Neuronal stem cell (in vitro differentiated cells): ENCODE measurements around the gene OSTC.

ENCODE experiments used
- DNase-seq: peaks from one replicate; pipeline ENCODE4 v3.0.0-alpha.2; 2013; ENCODE audit warnings: low spot score
- H2AFZ ChIP-seq: one replicate; pipeline ENCODE4 v1.6.1; 2013; ENCODE audit warnings: mild to moderate bottlenecking, low read length, inconsistent platforms
- H2AK5ac ChIP-seq: 2 replicates; pipeline ENCODE4 v1.6.1; 2013; ENCODE audit warnings: low read depth, mild to moderate bottlenecking, inconsistent platforms, low read length, moderate library complexity, mixed read lengths
- H2BK120ac ChIP-seq: 2 replicates; pipeline ENCODE4 v1.6.1; 2013; ENCODE audit warnings: low read depth, mild to moderate bottlenecking, inconsistent platforms, low read length, moderate library complexity, mixed read lengths
- H2BK12ac ChIP-seq: one replicate; pipeline ENCODE4 v1.6.1; 2013; ENCODE audit warnings: low read length, inconsistent platforms
- H2BK15ac ChIP-seq: 2 replicates; pipeline ENCODE4 v1.6.1; 2013; ENCODE audit warnings: mild to moderate bottlenecking, low read length, inconsistent platforms, mixed read lengths
- H2BK5ac ChIP-seq: one replicate; pipeline ENCODE4 v1.6.1; 2013; ENCODE audit warnings: inconsistent platforms, mild to moderate bottlenecking, low read length, moderate library complexity
- H3K14ac ChIP-seq: one replicate; pipeline ENCODE4 v1.6.1; 2013; ENCODE audit warnings: low read length, inconsistent platforms
- H3K18ac ChIP-seq: 2 replicates; pipeline ENCODE4 v1.6.1; 2013; ENCODE audit warnings: low read length, inconsistent platforms
- H3K23ac ChIP-seq: 2 replicates; pipeline ENCODE4 v1.6.1; 2013; ENCODE audit warnings: low read depth, mild to moderate bottlenecking, mixed read lengths, low read length, inconsistent platforms; ENCODE audit not compliant: poor library complexity
- H3K27ac ChIP-seq: replicated peaks from 3 replicates; pipeline ENCODE4 v1.5.1; 2013; ENCODE audit warnings: low read length, inconsistent platforms
- H3K27me3 ChIP-seq, 3 experiments: 2 replicates each; pipeline ENCODE4 v1.6.1; 2013; ENCODE audit warnings: low read length in 3 of 3, mild to moderate bottlenecking in 2 of 3, inconsistent platforms in 1 of 3, low read depth in 1 of 3, mixed read lengths in 1 of 3, moderate library complexity in 1 of 3; ENCODE audit not compliant: control insufficient read depth in 3 of 3, insufficient read depth in 3 of 3
- H3K36me3 ChIP-seq, 2 donors: replicated peaks in 1 of 2; 2 replicates each; pipeline ENCODE4 v1.6.1; 2013; ENCODE audit warnings: low read length in 2 of 2; ENCODE audit not compliant: control insufficient read depth in 2 of 2, insufficient read depth in 2 of 2
- H3K4ac ChIP-seq: 2 replicates; pipeline ENCODE4 v1.6.1; 2013; ENCODE audit warnings: inconsistent platforms, mild to moderate bottlenecking, low read length, moderate library complexity
- H3K4me1 ChIP-seq, 2 donors: 1 replicate in 1 of 2; 2 replicates in 1 of 2; pipeline ENCODE4 v1.6.1; 2013; ENCODE audit warnings: low read length in 2 of 2, low read depth in 1 of 2; ENCODE audit not compliant: control insufficient read depth in 2 of 2, insufficient read depth in 1 of 2
- H3K4me2 ChIP-seq: one replicate; pipeline ENCODE4 v1.6.1; 2013; ENCODE audit warnings: mild to moderate bottlenecking, low read length, inconsistent platforms; ENCODE audit not compliant: insufficient read depth, poor library complexity, severe bottlenecking
- H3K4me3 ChIP-seq, 2 donors: 2 replicates each; pipeline ENCODE4 v1.5.1; 2013; ENCODE audit warnings: low read length in 2 of 2, mild to moderate bottlenecking in 2 of 2, inconsistent platforms in 1 of 2, moderate library complexity in 1 of 2
- H3K79me1 ChIP-seq: one replicate; pipeline ENCODE4 v1.6.1; 2013; ENCODE audit warnings: low read depth, mild to moderate bottlenecking, inconsistent platforms, low read length, moderate library complexity
- H3K9ac ChIP-seq: one replicate; pipeline ENCODE4 v1.6.1; 2013; ENCODE audit warnings: mild to moderate bottlenecking, low read depth, low read length, inconsistent platforms; ENCODE audit not compliant: poor library complexity
- H3K9me3 ChIP-seq, 2 donors: replicated peaks in 1 of 2; 2 replicates each; pipeline versions ENCODE3 to v1.6.1; 2013; ENCODE audit warnings: low read length in 2 of 2, mild to moderate bottlenecking in 2 of 2, inconsistent platforms in 1 of 2, low read depth in 1 of 2, mixed read lengths in 1 of 2, moderate library complexity in 1 of 2; ENCODE audit not compliant: control insufficient read depth in 2 of 2, insufficient read depth in 1 of 2
- H4K8ac ChIP-seq: one replicate; pipeline ENCODE4 v1.6.1; 2013; ENCODE audit warnings: low read depth, mild to moderate bottlenecking, inconsistent platforms, low read length, moderate library complexity
- H4K91ac ChIP-seq: one replicate; pipeline ENCODE4 v1.6.1; 2013; ENCODE audit warnings: low read length, low read depth, mild to moderate bottlenecking, inconsistent platforms; ENCODE audit not compliant: poor library complexity
- whole genome bisulfite sequencing, 2 donors: extraction: QIAGEN DNeasy Blood & Tissue Kit; methylation state at CpG; one replicate each; pipeline ENCODE4 v1.1.7; 2013; ENCODE audit warnings: missing lambda C conversion rate in 2 of 2, mixed read lengths in 1 of 2; ENCODE audit not compliant: insufficient read length in 2 of 2, insufficient replicate concordance in 1 of 2; ENCODE audit errors: extremely low coverage in 2 of 2; 5-methylcytosine and 5-hydroxymethylcytosine counted together

Gene OSTC

GRCh38 chr4:108646706-108647105 is 3.7 kb upstream of the OSTC start:
- H3K9me3 ChIP-seq, result no peaks in the 10 kb centered on the region
- no peak for DNase-seq
- H3K4me1 ChIP-seq, result no peaks in the 10 kb centered on the region
- no peak overlapping the region for H2AK5ac ChIP-seq
- no peak overlapping the region for H3K4me3 ChIP-seq
- no peak overlapping the region for H4K91ac ChIP-seq
- no peak overlapping the region for H2BK12ac ChIP-seq
- H4K8ac ChIP-seq, result no peak overlapping the region
- H3K14ac ChIP-seq, result no peak overlapping the region
- no peak overlapping the region for H2AFZ ChIP-seq
- no peaks in the 10 kb centered on the region for H3K36me3 ChIP-seq
- no peak overlapping the region for H3K23ac ChIP-seq
- no peak overlapping the region for H2BK15ac ChIP-seq
- no peak overlapping the region for H2BK120ac ChIP-seq
- no peaks in the 10 kb centered on the region for H3K27me3 ChIP-seq
- no peak overlapping the region for H3K18ac ChIP-seq
- WGBS, 2 donors, result no CpG with 5 or more reads among the region's 3 CpGs
- no peak overlapping the region for H3K4ac ChIP-seq
- H3K27ac ChIP-seq, result no peak overlapping the region
- no peak overlapping the region for H3K4me2 ChIP-seq
- no peak overlapping the region for H2BK5ac ChIP-seq
- H3K79me1 ChIP-seq, result no peaks in the 10 kb centered on the region
- no peak overlapping the region for H3K9ac ChIP-seq

GRCh38 chr4:108649863-108650211 is 562 bp upstream of the OSTC start:
- H2AFZ ChIP-seq, result peak overlapping the region; percentile 93
- H3K27me3 ChIP-seq, result no peaks in the 10 kb centered on the region
- no peak overlapping the region for H2BK120ac ChIP-seq
- H2BK12ac ChIP-seq, result no peak overlapping the region
- no peaks in the 10 kb centered on the region for H3K9me3 ChIP-seq
- no peak overlapping the region for H3K9ac ChIP-seq
- H3K4me3 ChIP-seq, result peak overlapping the region in 1 of 2 donors; percentile 60
- no peaks in the 10 kb centered on the region for H3K4me1 ChIP-seq
- H3K14ac ChIP-seq, result no peak overlapping the region
- no peak overlapping the region for H3K4ac ChIP-seq
- H2BK15ac ChIP-seq, result no peak overlapping the region
- H3K23ac ChIP-seq, result no peak overlapping the region
- no peak overlapping the region for H4K91ac ChIP-seq
- no peak overlapping the region for H3K18ac ChIP-seq
- peak overlapping the region; percentile 51 for H3K4me2 ChIP-seq
- H3K79me1 ChIP-seq, result peaks cover 3% of the 10 kb centered on the region
- no peak overlapping the region for H2BK5ac ChIP-seq
- no peak overlapping the region for H4K8ac ChIP-seq
- peaks cover 0 to 16% of the 10 kb centered on the region in 2 donors for H3K36me3 ChIP-seq
- no peak overlapping the region for H2AK5ac ChIP-seq
- H3K27ac ChIP-seq, result no peak overlapping the region
- WGBS, 2 donors, result no CpG with 5 or more reads among the region's 6 CpGs
- no peak for DNase-seq

DNA sequence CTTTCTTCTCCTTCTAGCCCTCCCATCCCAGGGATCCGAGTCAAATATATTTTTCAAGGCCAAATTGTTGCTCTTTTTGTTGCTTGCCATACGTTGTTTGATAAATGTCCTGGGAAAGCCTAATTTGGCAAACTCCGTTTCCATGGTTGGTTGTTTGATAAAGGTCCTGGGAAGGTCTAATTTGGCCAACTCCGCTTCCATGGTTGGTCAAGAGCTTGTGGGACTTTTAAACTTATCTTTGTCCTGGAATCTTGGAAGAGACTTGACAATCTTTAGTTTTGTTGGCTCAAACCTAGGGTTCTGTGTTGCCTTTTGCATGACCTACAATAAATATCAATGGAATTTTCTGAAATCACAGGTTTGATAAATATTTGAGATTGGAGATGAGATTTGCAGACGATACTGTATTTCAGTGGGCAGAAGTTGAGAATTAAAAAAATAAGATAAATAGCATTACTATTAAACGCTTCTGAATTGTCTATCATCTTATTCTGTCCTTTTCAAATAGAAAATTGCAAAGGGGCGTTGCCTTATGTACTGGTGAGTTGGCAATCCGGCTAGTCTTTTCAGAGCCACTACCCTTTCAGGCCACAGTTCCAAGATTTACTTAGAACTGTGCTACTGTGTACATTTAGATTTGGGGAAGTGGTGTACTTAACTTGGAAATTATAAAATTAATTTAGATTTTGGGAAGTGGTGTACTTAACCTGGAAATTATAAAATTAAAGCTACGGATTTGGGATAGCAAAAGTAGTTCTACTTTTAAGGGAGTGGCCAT is 804 bp downstream of the OSTC start:
- Histone ChIP-seq H3K27me3 (no peaks in the 10 kb centered on the region), H2BK12ac (no peak overlapping the region), H3K18ac (no peak overlapping the region), H4K8ac (no peak overlapping the region), H3K4ac (no peak overlapping the region), H3K4me3 (peak overlapping the region; percentile 60 to 98), H2BK5ac (no peak overlapping the region), H3K79me1 (peaks cover 3% of the 10 kb centered on the region), H3K9ac (peak overlapping the region; percentile 93), H3K14ac (no peak overlapping the region), H3K36me3 (peaks cover 0 to 29% of the 10 kb centered on the region in 2 donors), H4K91ac (no peak overlapping the region), H2AFZ (peak overlapping the region; percentile 93), H2AK5ac (no peak overlapping the region), H3K4me1 (no peaks in the 10 kb centered on the region), H3K23ac (no peak overlapping the region), H2BK120ac (no peak overlapping the region), H3K27ac (no peak overlapping the region), H2BK15ac (no peak overlapping the region), H3K4me2 (peak overlapping the region; percentile 58), H3K9me3 (no peaks in the 10 kb centered on the region)
- peak; percentile 9 for DNase-seq
- WGBS, 2 donors, result 100% methylated on average over 1 of the region's 9 CpGs; no CpG with 5 or more reads in 1 of the 2 donors

DNA sequence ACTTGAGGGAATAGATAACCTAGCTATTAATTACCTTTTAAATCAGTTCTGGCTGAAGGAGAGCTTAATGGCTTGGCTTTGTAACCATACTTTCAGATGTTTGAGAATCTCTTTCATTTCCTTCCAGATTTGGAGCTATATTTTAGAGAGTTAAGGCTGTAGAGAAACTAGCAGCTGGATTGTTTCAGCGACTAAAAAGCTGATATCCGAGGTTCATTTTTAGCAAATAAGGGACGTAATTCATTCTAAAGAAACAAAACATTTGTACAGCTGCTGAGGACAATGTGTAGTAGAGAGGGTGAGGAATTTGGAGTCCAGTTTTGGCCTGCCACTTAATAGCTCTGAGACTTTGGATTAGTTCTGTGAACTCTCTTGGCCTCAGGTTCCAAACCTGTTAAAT is 12.2 kb downstream of the OSTC start:
- no peak overlapping the region for H2BK120ac ChIP-seq
- peaks cover 0 to 9% of the 10 kb centered on the region in 2 donors for H3K9me3 ChIP-seq
- H2AFZ ChIP-seq, result no peak overlapping the region
- H4K91ac ChIP-seq, result no peak overlapping the region
- H3K4ac ChIP-seq, result no peak overlapping the region
- no CpG with 5 or more reads among the region's 3 CpGs for WGBS, 2 donors
- H2BK5ac ChIP-seq, result no peak overlapping the region
- H3K23ac ChIP-seq, result no peak overlapping the region
- no peak for DNase-seq
- no peak overlapping the region for H3K27ac ChIP-seq
- H3K18ac ChIP-seq, result no peak overlapping the region
- no peak overlapping the region for H3K4me2 ChIP-seq
- H4K8ac ChIP-seq, result no peak overlapping the region
- H2BK15ac ChIP-seq, result no peak overlapping the region
- no peak overlapping the region for H2BK12ac ChIP-seq
- H2AK5ac ChIP-seq, result no peak overlapping the region
- H3K79me1 ChIP-seq, result no peaks in the 10 kb centered on the region
- H3K9ac ChIP-seq, result no peak overlapping the region
- H3K27me3 ChIP-seq, result no peaks in the 10 kb centered on the region
- H3K4me1 ChIP-seq, result no peaks in the 10 kb centered on the region
- no peak overlapping the region for H3K4me3 ChIP-seq
- H3K14ac ChIP-seq, result no peak overlapping the region
- H3K36me3 ChIP-seq, result peaks cover 8 to 90% of the 10 kb centered on the region in 2 donors
